CD4-positive, alpha-beta T cell treated with Interleukin-17A for 1 hour (primary cell): ENCODE results near the gene RELB.
A peak's percentile ranks its signal among the peaks of the same experiment; 100 is the strongest.

Experiments used
- DNase-seq: peaks from one replicate; pipeline ENCODE4 v3.0.0-alpha.2; 2020

Gene RELB

GRCh38 chr19:45063851-45064801 is 62.9 kb downstream of the RELB start:
- no peak for DNase-seq

DNA sequence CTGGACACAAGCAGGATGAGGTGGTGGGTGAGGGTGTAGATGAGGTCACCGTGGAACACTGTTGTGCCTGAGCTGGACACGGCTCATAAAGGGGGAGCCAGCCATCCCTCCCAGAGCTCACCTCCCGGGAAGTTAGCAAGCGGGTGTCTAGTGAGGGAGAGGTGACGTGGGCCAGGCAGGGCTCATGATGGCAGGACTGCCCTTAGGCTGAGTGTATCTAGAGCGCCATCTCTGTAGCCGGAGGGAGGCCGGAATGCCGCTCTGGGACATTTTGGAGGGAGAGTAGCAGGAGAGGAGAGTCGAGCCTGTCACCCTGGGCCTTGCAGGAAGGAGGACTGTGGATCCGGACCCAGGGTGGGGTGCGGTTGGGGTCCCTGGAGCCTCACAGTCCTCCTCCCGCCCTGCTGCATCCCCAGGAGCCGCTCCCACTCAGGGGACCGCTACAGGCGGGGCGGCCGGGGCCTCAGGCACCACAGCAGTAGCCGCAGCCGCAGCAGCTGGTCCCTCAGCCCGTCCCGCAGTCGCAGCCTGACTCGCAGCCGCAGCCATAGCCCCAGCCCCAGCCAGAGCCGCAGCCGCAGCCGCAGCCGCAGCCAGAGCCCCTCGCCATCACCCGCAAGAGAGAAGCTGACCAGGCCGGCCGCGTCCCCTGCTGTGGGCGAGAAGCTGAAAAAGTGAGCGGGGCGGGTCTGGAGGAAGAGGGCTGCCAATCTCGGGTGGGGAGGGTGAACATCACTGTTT is 65.8 kb downstream of the RELB start:
- DNase-seq: no peak

DNA sequence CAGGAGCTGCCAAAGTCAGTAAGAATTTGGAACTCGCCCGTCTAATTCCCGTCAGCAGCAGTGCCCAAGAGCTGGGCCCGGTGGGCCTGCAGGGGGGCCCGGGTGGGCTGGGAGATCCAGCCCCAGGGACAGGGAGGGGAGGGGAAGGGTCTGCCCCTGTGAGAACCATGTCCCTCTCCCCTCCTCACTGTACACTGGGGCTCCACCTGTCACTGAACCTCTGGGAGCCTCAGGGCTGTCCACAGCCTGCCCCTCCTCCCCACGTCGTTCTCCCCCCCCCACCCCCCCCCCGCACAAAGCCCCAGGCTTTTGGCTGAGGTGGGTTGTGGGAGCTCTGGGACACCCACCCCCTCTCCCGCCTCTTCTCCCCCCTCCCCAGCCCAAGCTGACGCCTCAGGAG is 66.8 kb downstream of the RELB start:
- no peak for DNase-seq

- no peak for DNase-seq
Measured at GRCh38 chr19:45069056-45069455, 67.8 kb downstream of the RELB start.

DNA sequence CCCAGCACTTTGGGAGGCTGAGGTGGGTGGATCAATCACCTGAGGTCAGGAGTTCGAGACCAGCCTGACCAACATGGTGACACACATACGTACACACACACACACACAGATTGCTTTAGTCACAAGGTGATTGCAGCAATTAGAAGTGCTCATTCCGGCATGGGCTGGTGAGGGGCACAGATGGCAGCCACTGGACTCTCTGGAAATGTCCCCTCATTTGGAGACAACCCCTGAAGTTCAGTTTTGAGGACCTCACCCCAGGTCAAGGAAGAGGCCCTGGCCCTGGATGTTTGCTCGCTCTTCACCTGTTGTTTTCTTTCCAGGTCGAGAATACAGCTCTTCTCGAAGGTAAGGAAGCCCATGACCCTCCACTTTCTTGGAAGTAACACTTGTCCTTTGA is 69.0 kb downstream of the RELB start:
- DNase-seq: no peak

- DNase-seq: no peak
Measured at GRCh38 chr19:45070861-45071544, 69.7 kb downstream of the RELB start.

GRCh38 chr19:45071545-45071938 is 70.3 kb downstream of the RELB start:
- no peak for DNase-seq

GRCh38 chr19:45071969-45072790 is 70.9 kb downstream of the RELB start:
- DNase-seq: no peak

GRCh38 chr19:45074744-45075300 is 73.6 kb downstream of the RELB start:
- no peak for DNase-seq

- peak; percentile 62 for DNase-seq
Measured at GRCh38 chr19:45075301-45076028, 74.2 kb downstream of the RELB start.

DNA sequence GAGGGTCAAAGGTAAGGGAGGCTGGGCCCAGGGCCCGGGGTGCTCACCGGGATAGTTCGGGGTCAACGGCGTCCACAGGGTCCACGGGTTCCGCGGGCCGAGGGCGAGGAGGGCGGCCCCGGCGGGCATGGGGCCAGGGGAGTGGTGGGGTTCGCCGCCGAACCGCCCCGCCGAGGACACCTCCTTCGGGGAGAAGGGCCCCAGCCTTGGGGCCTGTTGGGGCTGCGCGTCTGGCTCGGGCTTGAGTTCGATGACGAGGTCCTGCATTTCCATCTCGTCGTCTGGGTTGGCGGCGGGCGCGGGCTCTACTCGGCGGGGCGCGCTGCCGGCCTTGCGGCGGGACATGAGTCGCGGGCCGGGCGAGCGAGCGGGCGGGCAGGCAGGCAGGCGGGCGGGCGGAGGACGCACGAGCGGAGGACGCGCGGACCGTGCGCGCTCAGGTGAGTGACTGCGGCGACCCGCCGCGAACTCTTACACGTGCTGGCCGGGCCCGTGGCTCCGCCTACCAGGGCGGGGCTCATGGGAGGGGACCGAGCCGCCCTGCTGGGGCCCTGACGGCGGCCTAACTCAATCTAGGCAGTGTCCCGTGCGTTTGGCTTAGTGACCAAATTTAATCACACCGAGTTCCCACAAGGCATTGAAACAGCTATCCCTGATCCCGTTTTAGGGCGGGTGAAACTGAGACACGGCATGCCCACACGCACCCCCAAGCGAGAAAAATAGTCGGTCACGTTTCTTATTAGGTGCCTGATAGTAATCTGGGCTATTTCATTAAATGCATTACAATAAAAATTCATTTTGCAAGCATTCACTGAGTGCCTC is 75.0 kb downstream of the RELB start, which contains the start of gene ZNF296:
Gene ZNF296 (minus strand): TSS at position 450 of the 822 bp plus-strand sequence. CDS start 105 bp downstream, at position 345.
- peak; percentile 80 for DNase-seq

DNA sequence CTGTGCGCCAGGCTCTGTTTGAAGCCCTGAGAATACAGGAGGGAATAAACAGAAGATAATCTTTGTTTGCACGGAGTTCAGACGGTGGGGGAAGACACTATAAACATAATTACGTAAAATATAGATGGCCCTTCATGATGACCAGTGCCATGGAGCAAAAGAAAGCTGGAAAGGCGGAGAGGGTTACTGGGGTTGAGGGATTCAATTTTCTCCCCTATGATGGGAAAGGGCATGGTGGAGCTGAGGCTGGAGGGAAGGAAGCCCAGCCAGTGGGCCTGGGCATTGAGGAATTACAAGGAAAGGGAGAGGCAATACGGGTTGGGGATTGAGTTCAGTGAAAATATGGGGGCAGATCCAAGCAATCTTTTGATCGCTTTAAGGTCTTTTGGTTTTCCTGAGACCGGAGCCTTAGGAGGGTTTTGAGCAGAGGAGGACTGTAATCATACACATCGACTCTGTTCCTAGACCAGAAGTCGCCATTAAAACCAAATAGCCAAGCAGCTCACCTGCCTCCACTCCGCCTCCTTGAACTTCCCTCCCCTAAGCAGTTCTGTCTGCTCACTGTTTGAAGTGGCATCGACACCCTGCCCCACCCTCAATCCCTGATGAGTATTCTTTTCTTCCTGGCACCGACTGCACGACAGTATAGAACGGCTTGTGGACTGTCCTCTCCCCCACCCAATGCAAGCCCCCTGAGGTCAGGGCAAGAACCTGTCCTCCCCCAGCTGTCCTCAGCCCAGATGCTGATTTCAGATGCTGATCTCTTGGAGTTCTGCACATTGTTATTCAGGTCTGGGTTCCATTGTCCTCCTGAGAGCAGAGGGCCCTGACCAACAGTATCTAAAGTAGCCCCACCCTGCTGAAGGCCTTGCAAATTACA is 75.8 kb downstream of the RELB start:
- DNase-seq: peak; percentile 20

- no peak for DNase-seq
Measured at GRCh38 chr19:45078390-45079062, 77.3 kb downstream of the RELB start.

- DNase-seq: peak; percentile 80
Measured at GRCh38 chr19:45079063-45079910, 78.0 kb downstream of the RELB start, which contains the start of gene GEMIN7. Gene GEMIN7 (plus strand): TSS chr19:45079260. CDS start chr19:45090115, 10,855 bp downstream.

DNA sequence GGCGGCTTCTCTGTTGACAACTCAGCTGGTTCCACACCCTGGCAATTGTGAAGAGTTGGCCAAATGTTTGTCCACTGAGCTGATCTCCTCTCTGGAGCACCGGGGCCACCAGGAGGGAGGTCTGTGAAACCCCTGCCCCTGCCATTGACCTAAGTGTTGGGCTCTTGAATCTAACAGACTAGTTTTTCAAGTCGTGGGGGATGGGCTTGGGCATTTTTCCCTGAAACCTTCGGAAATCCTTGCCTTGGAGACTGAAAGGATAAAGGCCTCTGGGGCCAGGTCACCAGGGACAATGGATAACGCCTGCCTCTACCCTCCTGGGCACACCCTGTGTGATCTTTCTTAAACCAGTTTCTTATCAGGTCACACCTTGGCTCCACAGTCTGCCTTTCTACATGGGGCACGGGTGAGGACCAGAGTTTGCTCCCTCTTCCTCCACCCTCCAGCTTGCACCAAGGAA is 78.7 kb downstream of the RELB start:
- no peak for DNase-seq

- no peak for DNase-seq
Measured at GRCh38 chr19:45082170-45082569, 80.9 kb downstream of the RELB start.

DNA sequence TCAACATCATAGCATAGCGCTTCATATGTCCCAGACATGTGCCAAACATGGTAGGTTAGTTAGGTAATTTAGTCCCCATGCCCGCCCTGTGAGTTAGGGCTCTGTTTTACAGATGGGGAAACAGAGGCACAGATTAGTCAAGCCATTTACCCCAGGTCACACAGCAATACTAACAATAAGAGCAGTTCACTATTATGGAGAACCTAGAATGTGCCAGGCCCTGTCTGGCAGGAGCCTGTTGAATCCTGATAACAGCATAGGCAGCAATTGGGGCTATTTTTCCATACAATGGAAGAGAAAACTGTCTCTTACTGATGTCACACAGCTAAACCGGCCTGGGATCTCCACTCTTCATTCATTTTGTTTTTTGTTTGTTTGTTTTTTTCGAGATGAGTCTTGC is 85.2 kb downstream of the RELB start:
- DNase-seq: no peak
